ENCODE results near the gene BACE1.
"Not testable (repeated sequence)": the region's sequence is repeated elsewhere in the genome, so short reads cannot be mapped to it uniquely, and the experiment has no call there.

BACE1 gene

GRCh38 chr11:117269856-117270255 lies 46.2 kb downstream of the BACE1 start:
- TF ChIP-seq CTCF (IDR thresholded peaks at IDR 0.05; ENCODE audit: control extremely low read depth, extremely low read depth, low read depth, missing control alignments), result no peak
- POLR2A ChIA-PET, result no interaction called here
- CTCF ChIA-PET, result no interaction called here
- no peak for DNase-seq (ENCODE audit: extremely low spot score)

GRCh38 chr11:117265745-117266144 lies 50.3 kb downstream of the BACE1 start:
- DNase-seq (ENCODE audit: extremely low spot score), result no peak
- CTCF ChIA-PET, result no interaction called here
- POLR2A ChIA-PET, result no interaction called here
- TF ChIP-seq CTCF (IDR thresholded peaks at IDR 0.05; ENCODE audit: control extremely low read depth, extremely low read depth, low read depth, missing control alignments), result no peak

GRCh38 chr11:117264624-117265323 lies 51.3 kb downstream of the BACE1 start:
- POLR2A ChIA-PET; DNase-seq (ENCODE audit: extremely low spot score); CTCF ChIA-PET: not testable (repeated sequence)

- ChIA-PET POLR2A (no interaction called here), CTCF (interaction anchor here (0.9 kb wide), 1 partner anchor 32 kb away, joined by 3 read pairs; no protein-coding TSS in a partner anchor)
- TF ChIP-seq CTCF (IDR thresholded peaks at IDR 0.05; ENCODE audit: control extremely low read depth, extremely low read depth, low read depth, missing control alignments), result no peak
- no peak for DNase-seq (ENCODE audit: extremely low spot score)
Observed at GRCh38 chr11:117259417-117259816, 56.6 kb downstream of the BACE1 start.

- ChIA-PET POLR2A (no interaction called here), CTCF (no interaction called here)
- TF ChIP-seq CTCF (IDR thresholded peaks at IDR 0.05; ENCODE audit: control extremely low read depth, extremely low read depth, low read depth, missing control alignments), result no peak
- DNase-seq (ENCODE audit: extremely low spot score), result no peak
Observed at GRCh38 chr11:117258576-117258975, 57.5 kb downstream of the BACE1 start.

GRCh38 chr11:117256573-117256972 lies 59.5 kb downstream of the BACE1 start:
- CTCF ChIA-PET, result interaction anchor here (1.0 to 1.1 kb wide), 2 partner anchors 10 to 25 kb away, joined by 3 read pairs; partner anchors contain the start of gene PCSK7
- POLR2A ChIA-PET, result no interaction called here
- DNase-seq (ENCODE audit: extremely low spot score), result no peak
- no peak for TF ChIP-seq CTCF (IDR thresholded peaks at IDR 0.05; ENCODE audit: control extremely low read depth, extremely low read depth, low read depth, missing control alignments)

- POLR2A ChIA-PET, result no interaction called here
- no peak for DNase-seq (ENCODE audit: extremely low spot score)
Observed at GRCh38 chr11:117255966-117256365, 60.1 kb downstream of the BACE1 start.

More at GRCh38 chr11:117255966-117256365, 60.1 kb downstream of the BACE1 start:
- CTCF ChIA-PET, result interaction anchor here (1.0 to 1.1 kb wide), 2 partner anchors 10 to 24 kb away, joined by 3 read pairs; partner anchors contain the start of gene PCSK7
- no peak for TF ChIP-seq CTCF (IDR thresholded peaks at IDR 0.05; ENCODE audit: control extremely low read depth, extremely low read depth, low read depth, missing control alignments)

Data from GM10248 (cell line).